Measurements from ENCODE around the gene ABLIM3.
"Not testable (repeated sequence)": the region's sequence is repeated elsewhere in the genome, so short reads cannot be mapped to it uniquely, and the experiment has no call there.

The ABLIM3 gene

DNA sequence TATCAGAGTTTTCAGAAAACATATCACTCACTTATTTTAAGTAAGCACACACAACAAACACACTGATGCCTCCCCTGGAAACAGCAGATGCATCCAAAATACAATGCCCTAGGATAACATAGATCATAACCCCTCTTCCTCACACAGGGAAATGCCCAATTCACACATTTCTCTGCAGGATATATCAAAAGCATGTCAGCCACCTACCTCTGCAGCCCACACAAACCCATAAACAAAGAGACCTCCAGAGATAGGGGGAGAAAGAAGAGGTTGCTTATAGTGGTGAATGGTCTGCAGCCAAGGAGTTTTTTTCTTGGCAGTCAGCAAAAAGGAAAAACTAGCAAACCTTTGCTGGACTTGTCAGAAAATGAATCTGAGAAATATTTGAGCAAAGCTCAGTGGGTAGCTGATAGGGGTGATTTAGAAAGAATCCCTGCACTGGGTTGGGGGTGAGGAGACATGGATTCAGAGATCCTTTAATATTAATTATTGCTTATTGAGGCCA is 36.1 kb downstream of the ABLIM3 start:
- DNase-seq (ENCODE audit: low read depth) = no peak

DNA sequence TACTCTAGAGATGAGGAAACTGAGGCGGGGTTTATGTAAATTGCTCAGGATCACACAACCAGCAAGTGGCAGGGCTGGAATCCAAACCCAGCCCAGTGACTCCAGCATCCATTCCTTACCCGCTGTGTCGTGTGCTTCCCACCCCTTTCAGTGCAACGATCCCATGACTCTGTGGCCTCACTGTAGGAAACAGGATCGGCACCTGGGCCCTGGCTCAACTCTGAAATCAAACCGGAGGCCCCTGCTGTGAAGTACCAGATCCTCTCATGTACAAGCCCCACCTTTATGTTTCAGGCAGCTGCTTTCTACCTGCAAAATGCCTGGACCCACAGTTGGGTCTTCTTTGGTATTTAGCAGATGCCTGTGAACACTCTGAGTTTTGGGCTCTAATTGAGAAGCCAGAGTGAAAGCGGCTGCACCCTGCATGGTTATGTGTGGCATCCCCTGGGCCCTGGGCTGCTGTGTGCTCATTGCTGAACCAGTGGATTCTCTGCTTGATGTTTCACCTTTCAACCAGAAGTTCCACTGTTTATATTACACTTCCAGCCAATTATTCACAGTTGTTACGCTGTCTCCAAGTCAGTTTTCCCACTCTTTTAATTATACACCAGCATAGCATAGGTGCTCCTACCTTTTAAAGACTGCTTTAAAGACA is 36.7 kb downstream of the ABLIM3 start:
- peaks cover 42% of the 10 kb centered on the region for H3K4me1 ChIP-seq (ENCODE audit: control insufficient read depth, insufficient read depth, low read length)
- H3K9me3 ChIP-seq (ENCODE audit: control insufficient read depth, low read length) = no peaks in the 10 kb centered on the region
- H3K27me3 ChIP-seq (replicated peaks; ENCODE audit: control insufficient read depth, insufficient read depth, low read length) = no peaks in the 10 kb centered on the region
- DNase-seq (ENCODE audit: low read depth) = no peak
- H3K36me3 ChIP-seq (ENCODE audit: control insufficient read depth, insufficient read depth, low read length, severe bottlenecking) = peaks cover 7% of the 10 kb centered on the region
- H3K9ac ChIP-seq (ENCODE audit: low read length) = no peak overlapping the region
- no peak overlapping the region for H3K4me3 ChIP-seq (ENCODE audit: low read length)

More for the DNA sequence above, 36.1 kb downstream of the ABLIM3 start:
- H3K4me1 ChIP-seq (ENCODE audit: control insufficient read depth, insufficient read depth, low read length) = peaks cover 49% of the 10 kb centered on the region
- H3K9ac ChIP-seq (ENCODE audit: low read length) = no peak overlapping the region
- no peaks in the 10 kb centered on the region for H3K27me3 ChIP-seq (replicated peaks; ENCODE audit: control insufficient read depth, insufficient read depth, low read length)
- H3K36me3 ChIP-seq (ENCODE audit: control insufficient read depth, insufficient read depth, low read length, severe bottlenecking) = peaks cover 7% of the 10 kb centered on the region
- H3K4me3 ChIP-seq (ENCODE audit: low read length) = no peak overlapping the region
- no peaks in the 10 kb centered on the region for H3K9me3 ChIP-seq (ENCODE audit: control insufficient read depth, low read length)

DNA sequence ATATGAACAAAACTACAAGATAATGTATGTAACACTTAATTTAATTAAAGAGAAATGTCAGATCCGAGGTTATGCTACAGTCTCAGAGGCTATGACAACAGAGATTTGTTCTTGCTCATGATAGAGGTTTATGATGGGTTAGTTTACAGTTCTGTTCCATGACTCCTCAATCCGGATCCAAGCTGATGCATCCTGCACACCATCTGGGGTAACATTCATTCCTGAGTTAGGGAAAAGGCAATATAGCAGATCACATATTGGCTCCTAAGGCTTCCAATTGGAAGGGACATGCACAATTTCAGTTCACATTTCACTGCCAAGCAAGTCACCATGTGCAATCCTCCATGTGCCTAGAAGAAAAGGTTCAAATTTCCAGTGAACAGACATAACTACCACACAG is 40.4 kb downstream of the ABLIM3 start:
- no peak for DNase-seq (ENCODE audit: low read depth)
- H3K27me3 ChIP-seq (replicated peaks; ENCODE audit: control insufficient read depth, insufficient read depth, low read length) = no peaks in the 10 kb centered on the region

DNA sequence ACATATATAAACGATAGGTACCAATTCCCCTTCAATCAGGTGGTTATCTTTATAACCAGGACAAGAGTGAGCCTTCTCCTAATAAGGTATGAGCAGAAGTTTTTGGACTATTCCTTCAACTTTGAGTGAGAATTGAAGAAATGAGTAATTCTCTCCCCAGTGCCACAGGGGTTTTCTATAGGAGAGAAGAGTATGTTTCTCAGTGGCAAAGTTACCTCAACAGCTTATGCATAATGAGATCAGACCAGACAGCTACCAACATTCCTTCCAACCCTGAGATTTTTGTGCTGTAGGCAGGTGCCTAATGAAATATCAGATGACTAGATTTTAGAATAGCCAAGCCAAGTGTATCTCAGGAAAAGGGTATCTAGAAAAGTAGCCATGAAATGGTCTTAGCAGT is 40.9 kb downstream of the ABLIM3 start:
- Histone ChIP-seq H3K9ac (ENCODE audit: low read length) (no peak overlapping the region), H3K36me3 (ENCODE audit: control insufficient read depth, insufficient read depth, low read length, severe bottlenecking) (peaks cover 41% of the 10 kb centered on the region), H3K4me1 (ENCODE audit: control insufficient read depth, insufficient read depth, low read length) (peaks cover 10% of the 10 kb centered on the region), H3K9me3 (ENCODE audit: control insufficient read depth, low read length) (no peaks in the 10 kb centered on the region), H3K27me3 (replicated peaks; ENCODE audit: control insufficient read depth, insufficient read depth, low read length) (no peaks in the 10 kb centered on the region), H3K4me3 (ENCODE audit: low read length) (no peak overlapping the region)
- DNase-seq (ENCODE audit: low read depth) = no peak

More for the DNA sequence above, 40.4 kb downstream of the ABLIM3 start:
- Histone ChIP-seq H3K4me1 (ENCODE audit: control insufficient read depth, insufficient read depth, low read length) (peaks cover 10% of the 10 kb centered on the region), H3K9me3 (ENCODE audit: control insufficient read depth, low read length) (no peaks in the 10 kb centered on the region), H3K9ac (ENCODE audit: low read length) (no peak overlapping the region), H3K4me3 (ENCODE audit: low read length) (no peak overlapping the region), H3K36me3 (ENCODE audit: control insufficient read depth, insufficient read depth, low read length, severe bottlenecking) (peaks cover 37% of the 10 kb centered on the region)

DNA sequence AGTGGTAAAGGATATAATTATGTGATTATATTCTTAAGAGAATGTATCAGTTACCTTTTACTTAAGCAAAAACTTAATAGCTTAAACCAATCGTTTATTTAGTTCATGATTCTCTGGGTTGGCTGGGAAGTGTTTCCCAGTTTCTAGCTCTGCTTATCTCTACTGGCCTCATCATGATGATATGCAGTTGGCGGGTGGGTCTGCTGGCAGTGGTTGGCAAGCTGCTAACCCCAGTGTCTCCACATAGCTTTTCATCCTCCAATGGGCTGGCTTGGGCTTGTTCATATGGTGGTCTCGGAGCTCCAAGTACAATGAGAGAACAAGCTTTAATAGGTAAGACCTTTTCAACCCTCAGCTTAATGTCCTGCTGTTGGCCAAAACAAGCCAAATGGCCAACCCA is 43.8 kb downstream of the ABLIM3 start:
- H3K4me3 ChIP-seq (ENCODE audit: low read length) = no peak overlapping the region
- no peaks in the 10 kb centered on the region for H3K9me3 ChIP-seq (ENCODE audit: control insufficient read depth, low read length)
- no peak for DNase-seq (ENCODE audit: low read depth)
- no peak overlapping the region for H3K9ac ChIP-seq (ENCODE audit: low read length)
- H3K4me1 ChIP-seq (ENCODE audit: control insufficient read depth, insufficient read depth, low read length) = peaks cover 19% of the 10 kb centered on the region
- H3K36me3 ChIP-seq (ENCODE audit: control insufficient read depth, insufficient read depth, low read length, severe bottlenecking) = peaks cover 53% of the 10 kb centered on the region
- no peaks in the 10 kb centered on the region for H3K27me3 ChIP-seq (replicated peaks; ENCODE audit: control insufficient read depth, insufficient read depth, low read length)

DNA sequence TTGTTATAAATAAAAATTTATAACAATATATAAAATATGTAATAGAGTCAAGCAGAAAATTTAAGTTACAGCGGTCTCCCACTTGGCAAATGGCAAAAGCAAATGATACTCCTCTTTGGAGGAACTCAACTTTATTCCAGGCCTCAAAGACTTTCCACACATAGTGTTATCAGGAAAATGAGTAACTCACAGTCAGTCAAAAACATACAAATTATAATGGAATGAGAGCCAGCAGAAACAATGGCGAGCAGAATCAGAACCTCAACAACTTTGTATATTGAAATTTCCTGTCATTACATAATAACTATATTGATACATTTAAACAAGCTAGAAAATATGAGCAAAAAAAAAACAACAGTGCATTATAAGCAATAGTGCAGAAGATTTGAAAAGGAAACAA is 45.2 kb downstream of the ABLIM3 start:
- H3K9me3 ChIP-seq (ENCODE audit: control insufficient read depth, low read length) = no peaks in the 10 kb centered on the region
- peaks cover 53% of the 10 kb centered on the region for H3K36me3 ChIP-seq (ENCODE audit: control insufficient read depth, insufficient read depth, low read length, severe bottlenecking)
- DNase-seq (ENCODE audit: low read depth) = no peak

DNA sequence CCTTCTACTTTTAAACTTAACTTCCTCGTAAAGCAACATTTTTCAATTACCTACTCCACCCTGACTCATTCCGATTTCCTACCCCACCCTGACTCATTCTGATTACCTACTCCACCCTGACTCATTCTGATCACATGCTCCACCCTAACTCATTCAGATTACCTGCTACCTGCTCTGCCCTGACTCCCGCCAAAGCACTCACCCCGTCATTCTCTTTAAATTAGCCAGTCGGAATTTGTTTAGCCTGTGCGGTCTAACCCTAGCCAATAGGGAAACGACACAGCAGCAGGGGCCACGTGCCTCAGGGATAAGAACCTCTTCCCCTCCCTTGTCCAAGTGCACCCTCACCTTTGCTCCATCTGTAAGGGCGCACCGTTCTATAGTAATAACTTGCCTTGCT is 46.3 kb downstream of the ABLIM3 start:
- H3K4me1 ChIP-seq (ENCODE audit: control insufficient read depth, insufficient read depth, low read length) = peaks cover 22% of the 10 kb centered on the region
- H3K9ac ChIP-seq (ENCODE audit: low read length); DNase-seq (ENCODE audit: low read depth); H3K9me3 ChIP-seq (ENCODE audit: control insufficient read depth, low read length); H3K4me3 ChIP-seq (ENCODE audit: low read length); H3K27me3 ChIP-seq (replicated peaks; ENCODE audit: control insufficient read depth, insufficient read depth, low read length): not testable (repeated sequence)
- H3K36me3 ChIP-seq (ENCODE audit: control insufficient read depth, insufficient read depth, low read length, severe bottlenecking) = peaks cover 53% of the 10 kb centered on the region

More for the DNA sequence above, 45.2 kb downstream of the ABLIM3 start:
- Histone ChIP-seq H3K9ac (ENCODE audit: low read length) (no peak overlapping the region), H3K4me3 (ENCODE audit: low read length) (no peak overlapping the region), H3K4me1 (ENCODE audit: control insufficient read depth, insufficient read depth, low read length) (peaks cover 25% of the 10 kb centered on the region), H3K27me3 (replicated peaks; ENCODE audit: control insufficient read depth, insufficient read depth, low read length) (no peaks in the 10 kb centered on the region)

DNA sequence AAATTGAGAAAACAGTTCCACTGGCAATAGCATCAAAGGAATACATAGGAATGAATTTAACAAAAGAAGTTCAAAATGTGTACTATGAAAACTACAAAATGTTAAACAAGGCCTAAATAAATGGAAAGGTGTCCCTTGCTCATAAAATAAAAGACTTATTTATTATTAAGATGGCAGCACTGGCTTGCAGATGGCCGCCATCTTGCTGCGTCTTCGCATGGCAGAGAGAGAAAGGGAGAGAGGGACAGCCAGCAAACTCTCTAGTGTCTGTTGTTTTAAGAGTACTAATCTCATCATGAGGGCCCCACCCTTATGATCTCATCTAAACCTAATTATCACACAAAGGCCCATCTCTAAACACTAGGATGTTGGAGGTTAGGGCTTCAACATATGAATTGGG is 47.1 kb downstream of the ABLIM3 start:
- no peak for DNase-seq (ENCODE audit: low read depth)
- Histone ChIP-seq H3K36me3 (ENCODE audit: control insufficient read depth, insufficient read depth, low read length, severe bottlenecking) (peaks cover 52% of the 10 kb centered on the region), H3K4me3 (ENCODE audit: low read length) (no peak overlapping the region), H3K9ac (ENCODE audit: low read length) (no peak overlapping the region), H3K9me3 (ENCODE audit: control insufficient read depth, low read length) (no peaks in the 10 kb centered on the region), H3K27me3 (replicated peaks; ENCODE audit: control insufficient read depth, insufficient read depth, low read length) (no peaks in the 10 kb centered on the region), H3K4me1 (ENCODE audit: control insufficient read depth, insufficient read depth, low read length) (peaks cover 22% of the 10 kb centered on the region)

DNA sequence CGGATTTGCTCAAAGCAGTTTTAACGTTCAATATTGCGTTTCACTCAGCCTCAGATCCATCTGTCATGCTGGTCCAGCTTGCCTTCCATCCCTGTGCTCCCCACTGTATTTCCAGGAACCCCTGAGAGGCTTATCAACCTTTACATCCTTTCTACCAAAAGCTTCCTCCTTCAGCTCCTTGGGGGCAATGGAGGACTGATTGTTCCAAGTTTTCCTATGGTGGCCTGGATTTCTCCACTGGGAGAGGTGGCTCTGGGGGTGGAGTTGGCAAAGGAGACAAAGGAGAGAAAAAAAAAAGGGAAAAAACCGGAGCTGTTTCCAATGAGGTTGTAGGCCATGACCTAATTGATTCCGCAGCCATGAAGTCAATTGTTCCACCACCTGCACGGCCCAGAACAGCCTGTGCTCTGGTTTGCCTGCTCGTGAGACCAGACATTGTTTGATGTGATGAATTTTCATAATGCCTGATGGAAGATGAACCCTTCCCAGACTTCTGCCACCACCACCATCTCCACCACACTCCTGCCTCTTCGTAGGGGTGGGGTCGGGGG is 54.1 kb downstream of the ABLIM3 start:
- H3K9me3 ChIP-seq (ENCODE audit: control insufficient read depth, low read length) = no peaks in the 10 kb centered on the region
- no peak for DNase-seq (ENCODE audit: low read depth)
- H3K4me3 ChIP-seq (ENCODE audit: low read length) = no peak overlapping the region
- H3K36me3 ChIP-seq (ENCODE audit: control insufficient read depth, insufficient read depth, low read length, severe bottlenecking) = peaks cover 42% of the 10 kb centered on the region
- H3K9ac ChIP-seq (ENCODE audit: low read length) = no peak overlapping the region
- H3K27me3 ChIP-seq (replicated peaks; ENCODE audit: control insufficient read depth, insufficient read depth, low read length) = no peaks in the 10 kb centered on the region
- H3K4me1 ChIP-seq (ENCODE audit: control insufficient read depth, insufficient read depth, low read length) = peaks cover 8% of the 10 kb centered on the region

DNA sequence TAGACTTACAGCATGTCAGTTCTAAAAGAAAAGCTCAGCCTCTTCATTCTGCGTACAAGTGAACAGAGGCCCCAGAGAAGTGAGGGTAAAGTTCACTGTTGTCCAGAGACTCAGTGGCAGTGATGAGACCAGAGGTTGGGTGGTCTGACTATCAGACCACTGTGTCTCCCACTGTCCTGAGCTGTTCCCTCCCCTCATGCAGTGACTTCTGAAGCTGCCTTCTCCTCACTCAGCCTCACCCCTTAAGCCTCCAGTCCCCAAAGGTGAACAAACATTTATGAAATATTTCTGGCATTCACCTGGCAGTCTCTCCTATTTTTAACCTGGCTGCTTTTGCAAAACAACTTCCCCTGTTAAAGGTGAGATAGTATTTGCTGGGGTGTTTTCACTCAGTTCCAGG is 54.7 kb downstream of the ABLIM3 start:
- DNase-seq (ENCODE audit: low read depth) = no peak
- no peak overlapping the region for H3K9ac ChIP-seq (ENCODE audit: low read length)
- no peak overlapping the region for H3K4me3 ChIP-seq (ENCODE audit: low read length)
- no peaks in the 10 kb centered on the region for H3K9me3 ChIP-seq (ENCODE audit: control insufficient read depth, low read length)
- H3K27me3 ChIP-seq (replicated peaks; ENCODE audit: control insufficient read depth, insufficient read depth, low read length) = no peaks in the 10 kb centered on the region
- peaks cover 11% of the 10 kb centered on the region for H3K4me1 ChIP-seq (ENCODE audit: control insufficient read depth, insufficient read depth, low read length)
- peaks cover 47% of the 10 kb centered on the region for H3K36me3 ChIP-seq (ENCODE audit: control insufficient read depth, insufficient read depth, low read length, severe bottlenecking)

DNA sequence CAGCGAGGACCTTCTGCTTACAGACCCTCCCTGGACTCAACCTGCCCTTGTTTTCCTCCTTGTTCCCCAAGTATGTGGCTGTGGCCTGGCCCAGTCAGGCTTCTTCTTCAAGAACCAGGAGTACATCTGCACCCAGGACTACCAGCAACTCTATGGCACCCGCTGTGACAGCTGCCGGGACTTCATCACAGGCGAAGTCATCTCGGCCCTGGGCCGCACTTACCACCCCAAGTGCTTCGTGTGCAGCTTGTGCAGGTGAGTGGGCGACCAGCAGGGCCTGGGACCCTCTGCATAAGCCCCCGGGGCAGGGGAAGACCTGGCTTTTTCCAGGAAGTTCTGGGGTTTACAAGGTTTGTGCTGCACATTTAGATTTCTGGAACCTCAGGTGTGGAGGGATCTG is 56.9 kb downstream of the ABLIM3 start:
- peaks cover 16% of the 10 kb centered on the region for H3K4me1 ChIP-seq (ENCODE audit: control insufficient read depth, insufficient read depth, low read length)
- no peak overlapping the region for H3K9ac ChIP-seq (ENCODE audit: low read length)
- no peaks in the 10 kb centered on the region for H3K9me3 ChIP-seq (ENCODE audit: control insufficient read depth, low read length)
- H3K4me3 ChIP-seq (ENCODE audit: low read length) = no peak overlapping the region
- H3K27me3 ChIP-seq (replicated peaks; ENCODE audit: control insufficient read depth, insufficient read depth, low read length) = no peaks in the 10 kb centered on the region
- H3K36me3 ChIP-seq (ENCODE audit: control insufficient read depth, insufficient read depth, low read length, severe bottlenecking) = peaks cover 69% of the 10 kb centered on the region
- DNase-seq (ENCODE audit: low read depth) = no peak
